Measurements from ENCODE around the gene AKT1.

The AKT1 gene

DNA sequence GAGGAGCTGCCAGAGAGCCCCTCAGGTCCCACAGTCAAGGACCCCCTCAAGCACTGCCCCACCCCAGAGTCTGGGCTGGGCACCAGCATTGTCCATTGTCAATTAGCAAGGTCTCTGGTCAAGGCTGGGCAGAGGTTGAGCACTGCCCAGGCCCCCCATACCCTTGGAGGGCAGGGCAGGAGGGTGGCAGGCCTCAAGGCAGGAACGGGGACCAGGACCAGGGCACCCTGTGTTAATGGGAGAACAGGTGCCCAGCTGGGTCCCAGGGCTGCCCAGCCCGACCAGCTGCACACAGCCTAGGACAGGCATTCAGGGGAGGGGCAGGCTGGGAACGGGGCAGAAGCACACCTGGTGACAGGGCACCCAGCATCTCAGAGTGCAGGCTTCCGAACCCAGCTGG is 24.2 kb downstream of the AKT1 start:
- FAIRE-seq: no peak

DNA sequence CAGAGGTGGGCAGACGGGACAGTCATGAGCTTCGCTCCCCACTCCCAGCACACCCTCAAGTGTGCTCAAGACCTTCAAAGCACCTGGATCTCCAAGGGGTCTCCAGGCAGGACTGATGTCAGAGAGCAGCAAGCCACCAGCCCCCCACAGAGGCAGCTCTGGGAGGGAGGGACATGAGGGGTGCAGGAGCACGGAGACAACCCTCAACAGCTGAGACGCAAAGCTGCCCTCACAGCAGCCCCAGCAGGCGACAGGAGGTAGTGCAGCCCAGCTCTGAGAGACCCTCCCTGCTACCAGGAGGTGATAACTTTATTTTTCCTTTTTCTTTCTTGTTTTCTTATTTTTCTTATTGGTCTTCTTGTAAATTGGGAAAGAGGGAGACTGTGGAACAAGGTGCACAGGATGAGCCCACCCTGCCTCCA is 24.7 kb downstream of the AKT1 start:
- FAIRE-seq: no peak

DNA sequence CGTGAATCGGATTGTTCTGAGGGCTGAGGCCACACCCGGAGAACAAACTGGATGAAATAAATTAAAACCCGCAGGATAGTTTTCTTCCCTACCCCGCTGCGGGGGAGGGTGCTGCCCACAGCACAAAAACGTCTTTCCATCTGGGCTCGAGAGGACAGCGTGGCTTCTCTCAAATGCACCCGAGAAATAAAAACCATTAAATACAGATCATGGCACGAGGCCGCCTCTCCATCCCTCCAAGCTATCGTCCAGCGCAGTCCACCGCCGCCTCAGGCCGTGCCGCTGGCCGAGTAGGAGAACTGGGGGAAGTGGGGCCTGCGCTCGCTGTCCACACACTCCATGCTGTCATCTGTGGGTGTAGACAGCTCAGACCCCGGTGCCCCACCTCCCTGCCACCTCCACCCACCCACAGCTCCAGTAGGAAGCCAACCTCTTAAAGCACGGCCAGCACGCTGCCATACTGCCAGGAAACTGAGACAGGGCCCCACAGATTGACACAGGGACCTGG is 25.4 kb downstream of the AKT1 start:
- FAIRE-seq: no peak

DNA sequence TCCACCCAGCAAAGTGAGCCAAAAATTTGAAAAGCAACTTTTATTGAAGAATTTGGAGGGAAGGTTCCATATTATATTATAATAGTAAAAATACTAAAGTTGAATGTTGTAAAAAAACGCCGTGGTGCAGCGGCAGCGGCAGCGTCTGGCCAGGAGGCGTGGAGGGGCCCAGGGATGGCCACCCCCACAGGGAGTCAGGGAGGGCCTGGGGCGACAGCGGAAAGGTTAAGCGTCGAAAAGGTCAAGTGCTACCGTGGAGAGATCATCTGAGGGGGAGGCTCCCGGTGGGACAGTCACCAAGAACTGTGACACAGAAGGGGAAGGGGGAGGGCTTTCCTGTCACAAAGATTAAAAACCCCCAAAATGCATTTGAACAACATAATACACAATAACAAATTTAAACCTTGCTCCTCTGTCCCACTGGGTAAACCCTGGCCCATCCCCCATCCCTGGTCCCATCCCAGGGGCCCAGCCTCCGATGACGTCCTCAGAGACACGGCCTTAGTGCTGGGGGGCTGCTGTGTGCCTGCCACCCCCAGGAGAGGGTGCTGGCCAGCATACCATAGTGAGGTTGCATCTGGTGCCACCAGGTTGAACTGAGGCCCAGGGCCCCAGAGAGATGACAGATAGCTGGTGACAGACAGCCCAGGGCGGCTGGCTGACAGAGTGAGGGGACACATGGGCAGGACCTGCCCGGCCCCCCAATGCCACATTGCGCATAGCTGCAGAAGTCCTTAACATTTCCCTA is 26.1 kb downstream of the AKT1 start:
- no peak for FAIRE-seq

DNA sequence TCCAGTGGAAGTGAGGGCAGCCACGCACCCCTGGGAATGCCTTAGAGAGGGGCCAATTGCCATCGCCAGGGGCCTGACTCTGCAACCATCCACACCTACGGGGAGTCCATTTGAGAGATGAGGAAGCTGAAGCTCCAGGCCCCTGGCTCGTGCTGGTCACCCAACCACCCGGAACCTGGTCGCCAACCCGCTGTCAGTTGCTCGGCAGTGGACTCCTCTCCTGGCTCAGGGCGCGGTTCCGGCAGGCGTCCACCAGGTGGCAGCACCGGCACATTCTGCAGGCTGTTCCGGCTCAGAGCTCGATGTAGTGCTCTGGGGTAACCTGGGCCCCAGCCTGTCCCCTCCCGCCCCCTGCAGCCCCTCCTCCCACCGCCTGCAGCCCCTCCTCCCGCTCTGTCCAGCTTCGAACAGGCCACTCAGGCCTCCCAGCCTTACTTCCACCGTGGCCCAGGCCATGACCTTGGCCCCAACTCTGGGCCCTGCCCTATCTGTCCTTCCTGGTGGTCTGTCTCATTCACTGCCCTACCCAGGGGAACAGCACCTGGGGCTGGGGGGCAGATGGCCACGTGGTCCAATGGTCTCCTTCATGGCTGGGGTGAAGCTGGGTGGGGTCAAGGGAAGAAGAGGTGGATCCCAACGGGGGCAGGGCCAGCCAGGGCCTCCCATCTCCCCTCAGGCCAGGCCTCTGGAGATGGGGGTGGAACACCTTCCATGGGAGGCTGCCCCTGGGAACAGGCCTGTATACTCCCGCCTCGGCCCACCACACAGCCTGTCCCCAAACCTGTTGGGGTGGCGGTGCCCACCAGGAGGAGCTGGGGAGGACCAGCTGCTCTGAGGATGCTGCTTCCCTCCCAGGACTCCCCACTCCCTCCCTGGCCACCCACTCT is 26.9 kb downstream of the AKT1 start:
- FAIRE-seq: no peak

DNA sequence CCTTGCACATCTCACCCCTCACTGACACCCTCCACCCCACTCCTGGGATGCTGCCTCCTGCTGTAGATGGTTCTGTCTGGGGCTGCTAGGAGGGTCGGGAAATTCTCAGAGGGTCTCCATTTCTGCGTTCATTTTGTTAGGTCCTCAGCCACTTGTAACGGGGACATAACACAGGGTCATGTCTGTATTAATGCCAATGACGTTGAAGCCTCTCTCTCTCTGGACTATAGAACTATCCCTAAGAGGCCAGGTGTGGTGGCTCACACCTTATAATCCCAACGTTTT is 28.0 kb downstream of the AKT1 start:
- no peak for FAIRE-seq

DNA sequence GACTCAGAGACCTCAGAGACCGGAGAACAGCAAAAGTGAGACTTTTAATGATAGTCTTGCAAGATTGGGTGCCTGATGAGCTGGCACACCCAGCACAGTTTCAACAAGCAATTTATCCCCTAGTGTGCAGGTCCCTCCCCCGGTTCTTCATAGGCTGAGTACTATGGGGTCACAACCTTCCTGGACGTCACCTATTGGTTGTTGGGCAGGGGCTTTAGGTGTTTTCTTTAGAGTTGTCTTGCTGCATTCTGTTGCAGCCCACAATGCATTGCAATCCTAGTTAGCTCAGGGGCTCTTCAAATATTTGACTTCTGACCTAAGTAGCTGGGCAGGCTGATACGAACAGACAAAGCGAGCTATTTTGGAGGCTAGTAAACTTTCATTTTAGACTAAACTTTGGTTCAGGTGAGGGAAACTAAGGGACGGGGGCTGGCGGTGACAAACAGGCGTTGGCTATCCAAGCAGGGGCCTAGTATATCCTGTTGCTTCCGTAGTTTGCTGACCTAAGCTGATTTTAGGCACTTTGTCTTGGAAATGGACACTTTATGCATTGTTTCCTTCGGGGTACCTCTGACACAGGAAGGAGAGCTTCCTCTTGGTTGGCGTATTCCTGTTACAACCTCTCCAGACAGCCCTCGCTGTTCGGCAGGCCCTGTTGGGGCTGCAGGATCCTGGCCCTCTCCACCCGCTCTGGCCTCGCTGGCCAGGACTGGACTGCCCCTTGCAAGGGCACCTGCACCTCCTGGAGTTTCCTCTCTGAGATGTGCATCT is 28.5 kb downstream of the AKT1 start:
- no peak for FAIRE-seq

DNA sequence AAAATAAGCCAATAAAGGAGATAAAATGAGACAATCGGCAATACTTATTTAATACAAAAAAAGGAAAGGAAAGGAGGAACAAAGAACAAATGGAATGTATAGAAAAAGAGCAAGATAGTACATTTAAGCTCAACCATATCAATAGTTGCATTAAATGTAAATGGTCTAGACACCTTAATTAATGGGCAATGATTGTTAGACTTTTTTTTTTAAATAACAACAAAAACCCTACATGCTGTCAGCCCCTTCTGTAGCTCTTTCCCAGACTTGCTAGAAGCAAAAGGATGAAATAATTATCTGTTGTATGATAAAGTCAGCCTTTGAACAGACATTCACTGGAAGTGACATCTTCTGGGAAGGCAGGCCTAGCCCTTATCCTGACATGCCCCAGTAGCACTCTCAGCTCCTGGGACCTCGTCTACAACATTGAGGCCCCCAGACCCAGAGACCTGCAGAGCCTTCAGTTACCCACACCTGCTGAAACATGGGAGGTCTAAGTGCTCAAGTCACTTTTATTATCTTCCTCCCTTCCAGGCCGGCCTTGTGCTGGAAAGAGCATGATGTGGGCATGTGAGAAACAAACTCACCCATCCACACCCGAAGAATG is 29.2 kb downstream of the AKT1 start:
- FAIRE-seq: no peak

DNA sequence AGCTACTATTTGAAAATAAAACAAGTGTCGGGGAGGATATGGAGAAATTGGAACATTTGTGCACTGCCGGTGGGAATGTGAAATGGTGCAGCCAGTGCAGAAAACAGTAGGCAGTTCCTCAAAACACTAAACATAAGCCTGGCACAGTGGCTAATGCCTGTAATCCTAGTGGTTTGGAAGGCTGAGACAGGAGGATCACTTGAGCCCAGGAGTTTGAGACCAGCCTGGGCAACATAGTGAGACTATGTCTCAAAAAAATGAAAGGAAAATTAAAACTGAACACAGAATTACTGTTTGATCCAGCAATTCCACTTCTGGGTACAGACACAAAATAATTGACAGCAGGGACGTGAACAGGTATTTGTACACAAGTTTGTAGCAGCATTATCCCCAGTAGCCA is 30.0 kb downstream of the AKT1 start:
- FAIRE-seq: no peak

DNA sequence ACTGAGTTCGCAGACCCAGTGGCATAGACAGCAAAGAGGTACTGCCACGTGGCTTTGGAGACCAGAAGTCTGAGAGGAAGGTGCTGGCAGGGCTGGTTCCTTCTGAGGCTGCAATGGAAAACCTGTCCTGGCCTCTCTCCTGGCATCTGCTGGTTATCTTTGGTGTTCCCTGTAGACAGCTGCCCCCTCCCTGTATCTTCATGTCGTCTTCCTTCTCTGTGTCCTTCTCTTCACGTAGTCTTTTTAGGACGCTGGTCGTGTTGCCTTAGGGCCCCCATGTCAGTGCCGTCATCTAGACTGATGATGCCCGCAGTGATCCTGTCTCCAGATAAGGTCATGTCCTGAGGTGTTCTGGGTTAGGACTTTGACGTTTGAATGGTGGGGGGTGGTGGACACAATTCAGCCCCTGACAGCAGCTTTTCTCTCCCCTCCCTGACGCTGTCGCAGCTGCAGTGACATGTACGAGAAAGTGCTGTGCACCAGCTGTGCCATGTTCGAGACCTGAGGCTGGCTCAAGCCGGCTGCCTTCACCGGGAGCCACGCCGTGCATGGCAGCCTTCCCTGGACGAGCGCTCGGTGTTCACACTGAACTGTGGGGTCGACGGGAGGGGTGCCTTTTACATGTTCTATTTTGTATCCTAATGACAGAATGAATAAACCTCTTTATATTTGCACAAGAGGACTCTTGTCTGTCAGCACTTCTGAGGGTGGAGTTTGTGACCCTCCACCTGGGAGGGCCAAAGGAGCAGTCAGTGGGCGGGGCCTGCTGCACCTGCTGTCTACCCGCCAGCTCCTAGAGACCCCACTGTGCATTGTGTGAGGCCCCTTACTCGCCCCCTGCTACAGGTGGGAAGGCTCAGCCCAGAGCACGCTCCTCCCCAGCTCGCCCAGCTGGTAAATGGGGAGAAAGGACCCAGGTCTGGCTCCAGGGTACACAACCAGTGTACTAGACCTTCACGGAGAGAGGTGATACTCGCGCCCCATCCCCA is 36.3 kb downstream of the AKT1 start:
- no peak for FAIRE-seq

DNA sequence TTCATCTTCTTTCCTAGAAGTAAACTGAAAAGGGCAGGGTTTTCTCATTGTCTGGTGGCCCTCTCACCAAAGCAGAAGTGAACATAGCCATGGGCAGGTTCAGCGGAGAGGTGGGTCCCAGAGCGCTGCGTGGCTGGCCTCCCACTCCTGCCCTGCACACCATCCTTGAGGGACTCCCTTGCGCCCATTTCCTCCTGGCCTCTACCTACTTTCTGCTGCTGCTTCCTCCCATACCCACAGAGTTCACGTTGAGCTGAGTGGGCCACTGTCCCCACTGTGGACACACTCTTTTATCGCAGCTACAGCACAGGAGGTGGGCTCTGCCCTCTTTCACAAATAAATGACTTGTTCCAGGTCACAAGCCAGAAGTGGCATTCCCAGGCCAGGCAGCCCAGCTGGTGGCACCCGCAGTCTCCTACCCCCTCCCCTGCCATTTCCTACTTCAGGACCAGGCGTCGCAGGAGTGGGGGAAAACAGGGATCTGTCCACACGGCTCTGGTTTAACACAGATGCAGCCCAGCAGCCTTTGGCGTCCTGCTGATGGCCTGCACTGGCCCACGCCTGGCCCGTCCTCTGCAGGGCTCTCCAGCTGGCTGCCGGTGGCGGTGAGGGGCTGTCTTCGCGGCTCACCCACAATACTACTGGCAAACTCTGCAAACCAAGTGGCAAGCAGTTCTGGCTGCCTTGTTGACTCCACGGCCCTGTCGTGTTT is 37.7 kb downstream of the AKT1 start:
- no peak for FAIRE-seq

DNA sequence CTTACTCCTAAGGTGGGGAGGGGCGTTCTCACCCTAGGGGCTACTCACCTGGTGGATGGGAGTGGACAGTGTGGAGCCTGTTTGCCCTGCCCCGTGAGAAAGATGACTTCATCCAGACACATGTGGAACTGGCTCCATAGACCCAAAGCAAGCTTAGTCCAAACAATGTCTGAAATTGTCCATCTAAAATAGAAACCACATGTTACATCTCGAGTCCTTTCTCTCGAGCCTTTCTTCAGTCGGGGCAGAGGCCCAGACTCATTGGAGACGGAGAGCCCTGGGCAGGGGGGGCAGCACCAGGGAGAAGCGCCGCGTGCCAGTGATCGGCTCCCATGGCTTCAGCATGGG is 38.3 kb downstream of the AKT1 start:
- no peak for FAIRE-seq

DNA sequence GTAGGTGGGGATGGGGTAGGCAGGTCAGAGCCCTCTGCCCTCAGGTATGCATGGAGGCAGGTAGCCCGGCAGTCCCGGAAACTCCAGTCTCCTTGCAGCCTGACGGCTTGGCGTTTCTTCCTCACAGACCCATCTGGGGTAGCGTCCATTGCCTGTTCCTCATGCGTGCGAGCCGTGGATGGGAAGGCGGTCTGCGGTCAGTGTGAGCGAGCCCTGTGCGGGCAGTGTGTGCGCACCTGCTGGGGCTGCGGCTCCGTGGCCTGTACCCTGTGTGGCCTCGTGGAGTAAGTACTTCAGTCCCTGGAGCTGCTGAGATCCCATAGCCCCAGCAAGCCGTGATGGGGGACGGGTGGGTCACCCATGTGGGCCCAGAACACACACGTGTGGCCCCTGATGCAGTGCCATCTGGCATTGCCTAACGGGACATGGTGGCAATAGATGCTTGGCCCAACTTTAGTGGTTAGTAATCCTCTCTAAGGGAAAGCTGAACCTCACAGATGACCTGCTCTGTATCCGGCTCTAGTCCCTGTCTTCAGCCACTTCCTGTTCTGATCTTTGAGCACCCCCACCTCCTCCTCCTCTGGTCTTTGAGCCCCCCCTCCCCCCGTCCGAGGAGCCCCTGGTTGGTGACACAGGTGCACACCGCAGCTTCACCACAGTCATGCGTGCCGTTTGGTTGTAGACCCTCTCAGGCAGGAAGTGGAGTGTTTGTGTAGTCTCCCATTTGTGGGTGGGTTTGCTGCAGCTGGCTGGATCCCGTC is 38.9 kb downstream of the AKT1 start:
- FAIRE-seq: no peak

DNA sequence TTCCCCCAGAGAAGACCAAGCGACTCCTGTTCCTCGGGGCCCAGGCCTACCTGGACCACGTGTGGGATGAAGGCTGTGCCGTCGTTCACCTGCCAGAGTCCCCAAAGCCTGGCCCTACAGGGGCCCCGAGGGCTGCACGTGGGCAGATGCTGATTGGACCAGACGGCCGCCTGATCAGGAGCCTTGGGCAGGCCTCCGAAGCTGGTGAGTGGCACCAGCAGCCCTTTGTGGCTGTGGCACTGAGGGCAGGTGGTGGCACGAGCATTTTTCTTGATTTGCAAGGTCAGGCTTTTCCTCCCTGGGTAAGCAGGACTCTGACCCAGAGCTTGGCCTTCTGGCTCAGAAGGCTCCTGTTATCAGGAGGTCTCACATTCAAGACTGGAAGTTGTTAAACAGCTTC is 39.9 kb downstream of the AKT1 start:
- no peak for FAIRE-seq

DNA sequence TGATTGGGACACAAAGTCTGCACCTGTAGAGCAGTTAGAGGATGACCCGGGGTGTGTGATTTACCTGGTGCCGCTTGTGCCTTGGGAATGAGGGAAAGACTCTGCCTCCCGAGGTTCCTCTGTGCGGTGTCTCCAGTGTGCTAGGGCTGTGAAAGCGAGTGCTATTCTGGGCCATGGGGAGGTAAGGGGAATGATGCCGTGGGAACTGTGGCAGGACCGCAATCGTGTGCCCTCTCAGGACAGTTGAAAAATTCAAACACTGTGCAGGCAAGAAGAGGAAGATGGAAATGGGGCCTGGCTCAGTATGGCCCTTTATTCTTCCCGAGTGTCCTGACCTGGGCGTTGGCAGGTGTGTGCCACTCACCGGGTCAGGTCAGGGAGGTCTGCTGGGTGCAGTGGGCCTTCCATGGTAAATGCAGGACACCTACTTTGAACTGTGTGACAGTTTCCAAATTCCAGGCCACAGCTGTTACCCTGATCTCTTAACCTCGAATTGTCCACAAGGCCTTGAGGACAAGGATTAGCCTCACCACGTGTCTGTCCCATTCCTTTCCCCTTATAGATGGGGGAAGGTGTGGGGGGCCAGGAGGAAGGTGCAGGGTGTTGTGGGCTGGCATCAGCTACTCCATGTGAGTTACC is 41.2 kb downstream of the AKT1 start:
- no peak for FAIRE-seq

DNA sequence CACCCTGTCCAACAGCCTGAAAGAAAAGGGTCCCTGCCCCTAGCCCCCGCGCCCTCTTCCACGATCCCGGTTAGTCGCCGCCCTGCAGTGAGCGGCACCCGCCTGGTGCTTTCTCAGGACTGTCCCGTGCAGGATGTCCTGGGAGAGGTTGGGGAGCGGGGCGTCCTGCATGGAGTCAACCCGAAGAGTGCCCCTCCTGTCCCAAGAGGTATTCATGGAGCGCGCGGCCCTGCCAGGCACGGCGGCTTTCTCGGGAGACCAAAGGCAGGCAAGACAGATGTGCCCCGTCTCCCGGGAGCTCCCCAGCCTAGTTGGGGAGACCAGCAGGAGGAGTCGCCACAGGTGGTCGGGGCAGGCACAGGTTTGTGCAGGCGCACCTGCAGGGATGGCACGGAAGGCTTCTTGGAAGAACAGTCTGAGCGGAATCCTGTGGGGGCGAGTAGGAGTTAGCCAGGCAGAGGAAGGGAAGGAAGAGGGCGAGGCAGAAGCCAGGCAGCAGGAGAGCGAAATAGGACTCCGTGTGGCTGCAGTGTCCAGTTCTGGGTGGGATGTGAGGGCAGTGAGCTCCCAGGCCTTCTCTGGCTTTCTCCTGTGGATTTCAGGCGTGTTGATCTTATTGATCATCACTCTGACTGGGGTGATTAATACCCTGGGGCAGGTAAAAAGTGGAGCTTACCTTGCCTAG is 41.9 kb downstream of the AKT1 start:
- no peak for FAIRE-seq

DNA sequence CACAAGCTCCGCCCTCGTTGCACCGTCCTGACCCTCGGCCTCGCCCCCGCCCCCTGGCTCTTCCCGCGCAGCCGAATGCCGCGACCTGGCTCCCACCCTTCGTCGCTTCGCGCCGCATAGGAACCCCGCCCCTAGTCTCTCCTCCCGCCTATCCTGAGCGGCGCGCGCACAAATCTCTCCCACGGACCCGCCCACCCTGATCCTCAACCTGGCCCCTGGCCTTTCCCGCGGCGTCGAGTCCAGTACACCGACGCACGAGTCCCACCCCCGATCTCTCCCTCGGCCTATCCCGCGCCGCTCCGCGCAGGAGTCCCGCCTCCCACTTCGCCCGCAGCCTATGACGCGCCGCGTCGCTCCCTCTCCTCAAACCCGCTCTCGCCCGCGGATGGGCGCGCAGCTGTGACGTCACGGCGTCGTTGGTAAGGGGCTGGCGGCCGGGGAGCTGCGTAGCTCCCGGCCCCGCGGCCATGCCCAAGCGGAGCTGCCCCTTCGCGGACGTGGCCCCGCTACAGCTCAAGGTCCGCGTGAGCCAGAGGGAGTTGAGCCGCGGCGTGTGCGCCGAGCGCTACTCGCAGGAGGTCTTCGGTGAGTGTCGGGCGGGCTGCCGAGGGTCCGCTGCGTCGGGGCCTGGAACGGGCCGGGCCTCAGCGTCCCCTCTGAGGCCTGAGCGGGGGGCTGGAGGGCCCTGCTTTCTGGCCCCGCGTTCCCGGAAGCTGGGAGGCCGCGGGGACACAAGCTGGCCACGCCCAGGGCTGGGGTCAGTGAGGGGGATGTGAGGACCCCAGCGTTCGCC is 42.6 kb downstream of the AKT1 start, which contains the start of gene SIVA1:
Gene SIVA1 (plus strand): TSS at position 413 of the 793 bp plus-strand sequence. CDS start 55 bp downstream, at position 468.
- peak; percentile 41 for FAIRE-seq

DNA sequence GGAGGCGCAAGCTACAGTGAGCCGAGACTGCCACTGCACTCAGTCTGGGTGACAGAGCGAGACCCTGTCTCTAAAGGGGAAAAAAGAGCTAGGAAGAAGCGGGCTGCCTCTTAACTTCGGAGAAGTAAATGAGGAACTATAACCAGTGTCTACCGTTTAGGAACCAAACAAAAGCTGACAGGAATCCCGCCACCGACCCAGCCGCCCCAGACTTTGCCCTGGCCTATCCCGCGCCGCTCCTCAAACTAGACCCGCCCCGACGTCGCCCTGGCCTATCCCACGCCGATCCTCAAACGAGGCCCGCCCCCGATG is 43.2 kb downstream of the AKT1 start:
- no peak for FAIRE-seq
